ENCODE measurements around the gene CTSF. TPM values are rescaled to one million over a fixed set of nuclear protein-coding genes. Genes with fewer than 3 reads are reported as not detected.

The CTSF gene
- total and polyA plus RNA-seq, 2 of the 13 experiments (the other 11 are each of a cell fraction or from before 2014, with no cell fraction given), result not detected

GRCh38 chr11:66609721-66610617 lies 41.6 kb upstream of the CTSF start (continued):
- no peak for TF ChIP-seq GMEB1 (CRISPR knock-in tag; IDR thresholded peaks at IDR 0.05; ENCODE audit: borderline replicate concordance)
- TF ChIP-seq, protein P1, sequence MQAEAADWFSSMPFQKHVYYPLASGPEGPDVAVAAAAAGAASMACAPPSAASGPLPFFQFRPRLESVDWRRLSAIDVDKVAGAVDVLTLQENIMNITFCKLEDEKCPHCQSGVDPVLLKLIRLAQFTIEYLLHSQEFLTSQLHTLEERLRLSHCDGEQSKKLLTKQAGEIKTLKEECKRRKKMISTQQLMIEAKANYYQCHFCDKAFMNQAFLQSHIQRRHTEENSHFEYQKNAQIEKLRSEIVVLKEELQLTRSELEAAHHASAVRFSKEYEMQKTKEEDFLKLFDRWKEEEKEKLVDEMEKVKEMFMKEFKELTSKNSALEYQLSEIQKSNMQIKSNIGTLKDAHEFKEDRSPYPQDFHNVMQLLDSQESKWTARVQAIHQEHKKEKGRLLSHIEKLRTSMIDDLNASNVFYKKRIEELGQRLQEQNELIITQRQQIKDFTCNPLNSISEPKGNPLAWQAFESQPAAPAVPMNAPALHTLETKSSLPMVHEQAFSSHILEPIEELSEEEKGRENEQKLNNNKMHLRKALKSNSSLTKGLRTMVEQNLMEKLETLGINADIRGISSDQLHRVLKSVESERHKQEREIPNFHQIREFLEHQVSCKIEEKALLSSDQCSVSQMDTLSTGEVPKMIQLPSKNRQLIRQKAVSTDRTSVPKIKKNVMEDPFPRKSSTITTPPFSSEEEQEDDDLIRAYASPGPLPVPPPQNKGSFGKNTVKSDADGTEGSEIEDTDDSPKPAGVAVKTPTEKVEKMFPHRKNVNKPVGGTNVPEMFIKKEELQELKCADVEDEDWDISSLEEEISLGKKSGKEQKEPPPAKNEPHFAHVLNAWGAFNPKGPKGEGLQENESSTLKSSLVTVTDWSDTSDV (CRISPR knock-in tag; IDR thresholded peaks at IDR 0.05), result no peak

- DNase-seq (ENCODE audit: low spot score) (peak; percentile 82), FAIRE-seq (peak; percentile 80), ATAC-seq (peak; percentile 91)
- Histone ChIP-seq H3K36me3 (replicated peaks in 1 of 2; ENCODE audit: control insufficient read depth in 1 of 2, insufficient read depth in 2 of 2, low read length in 2 of 2) (peaks cover 7 to 16% of the 10 kb centered on the region in 2 experiments; a peak in 4 of 5 replicates), H3K4me2 (ENCODE audit: low read depth, low read length) (peak overlapping the region; percentile 63), H3K27ac (ENCODE audit: extremely low read length, insufficient read depth, low read length) (peak overlapping the region; percentile 70), H4K20me1 (ENCODE audit: insufficient read depth, low read length) (no peaks in the 10 kb centered on the region), H3K27me3 (ENCODE audit: control insufficient read depth in 1 of 2, insufficient read depth in 2 of 2, low read length in 2 of 2) (no peaks in the 10 kb centered on the region), H3K4me1 (ENCODE audit: insufficient read depth, low read length) (peaks cover 23% of the 10 kb centered on the region), H3K9ac (ENCODE audit: insufficient read depth, low read depth, low read length) (peak overlapping the region; percentile 40), H3K9me3 (ENCODE audit: low read length) (no peaks in the 10 kb centered on the region), H3K79me2 (ENCODE audit: insufficient read depth, low read length) (no peaks in the 10 kb centered on the region), H2AFZ (ENCODE audit: low read length) (no peak overlapping the region), H3K4me3 (replicated peaks in 1 of 3; ENCODE audit: insufficient read depth in 1 of 3, low read depth in 2 of 3, low read length in 3 of 3) (peak overlapping the region in 1 of 3 experiments; percentile 14; a peak in 2 of 6 replicates)
- in situ Hi-C loops (cut with HindIII; ENCODE audit: extremely low pct_ligation_motif_present, low pct_unique_long_range_greater_than_20kb), result no loop called here
- ChIA-PET POLR2A (interaction anchor here (0.7 to 4.9 kb wide), 13 partner anchors 9 to 128 kb away, joined by 3 to 51 read pairs (median 5); partner anchors contain the start of genes CCDC87, CCS, DPP3 and RBM14), CTCF (ENCODE audit: low intra/inter-chr PET ratio, low total read pairs) (no interaction called here)
- TSS peak; percentile 17 for BruUV-seq (replicated peaks)
- 3% methylated on average over 7 of the region's 8 CpGs for WGBS (ENCODE audit: low lambda C conversion rate)
- intact Hi-C loops (cut with micrococcal nuclease; ENCODE audit: unreplicated experiment), result no loop called here
- TF ChIP-seq TGIF2 (CRISPR knock-in tag; IDR thresholded peaks at IDR 0.05) (peak; percentile 71; the same call in 1 of the 2 replicates), CTCF (CRISPR knock-in tag; IDR thresholded peaks at IDR 0.05) (no peak), MEF2D (CRISPR knock-in tag; IDR thresholded peaks at IDR 0.05) (0 out of 2 replicates have a peak, but pooled peaks have one; percentile 24), ZBTB21 (CRISPR knock-in tag; IDR thresholded peaks at IDR 0.05) (no peak), ZNF577 (CRISPR knock-in tag; IDR thresholded peaks at IDR 0.05; ENCODE audit: borderline replicate concordance, low read depth) (no peak), MEIS2 (CRISPR knock-in tag; IDR thresholded peaks at IDR 0.05) (peak; percentile 19; the same call in 1 of the 2 replicates), HMG20A (CRISPR knock-in tag; IDR thresholded peaks at IDR 0.05; ENCODE audit: borderline replicate concordance) (0 out of 2 replicates have a peak, but pooled peaks have one; percentile 40)
- TF ChIP-seq, protein P2, sequence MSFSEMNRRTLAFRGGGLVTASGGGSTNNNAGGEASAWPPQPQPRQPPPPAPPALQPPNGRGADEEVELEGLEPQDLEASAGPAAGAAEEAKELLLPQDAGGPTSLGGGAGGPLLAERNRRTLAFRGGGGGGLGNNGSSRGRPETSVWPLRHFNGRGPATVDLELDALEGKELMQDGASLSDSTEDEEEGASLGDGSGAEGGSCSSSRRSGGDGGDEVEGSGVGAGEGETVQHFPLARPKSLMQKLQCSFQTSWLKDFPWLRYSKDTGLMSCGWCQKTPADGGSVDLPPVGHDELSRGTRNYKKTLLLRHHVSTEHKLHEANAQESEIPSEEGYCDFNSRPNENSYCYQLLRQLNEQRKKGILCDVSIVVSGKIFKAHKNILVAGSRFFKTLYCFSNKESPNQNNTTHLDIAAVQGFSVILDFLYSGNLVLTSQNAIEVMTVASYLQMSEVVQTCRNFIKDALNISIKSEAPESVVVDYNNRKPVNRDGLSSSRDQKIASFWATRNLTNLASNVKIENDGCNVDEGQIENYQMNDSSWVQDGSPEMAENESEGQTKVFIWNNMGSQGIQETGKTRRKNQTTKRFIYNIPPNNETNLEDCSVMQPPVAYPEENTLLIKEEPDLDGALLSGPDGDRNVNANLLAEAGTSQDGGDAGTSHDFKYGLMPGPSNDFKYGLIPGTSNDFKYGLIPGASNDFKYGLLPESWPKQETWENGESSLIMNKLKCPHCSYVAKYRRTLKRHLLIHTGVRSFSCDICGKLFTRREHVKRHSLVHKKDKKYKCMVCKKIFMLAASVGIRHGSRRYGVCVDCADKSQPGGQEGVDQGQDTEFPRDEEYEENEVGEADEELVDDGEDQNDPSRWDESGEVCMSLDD (CRISPR knock-in tag; IDR thresholded peaks at IDR 0.05; ENCODE audit: borderline replicate concordance), result peak; percentile 57; the same call in 1 of the 2 replicates
Measured at GRCh38 chr11:66607126-66607834, 38.9 kb upstream of the CTSF start.
